ENCODE results near the gene TOX3. TPM values are rescaled to one million over a fixed set of nuclear protein-coding genes. Genes with fewer than 3 reads are reported as not detected.

Gene TOX3
- total and polyA plus RNA-seq, 2 of the 13 experiments (the other 11 are each of a cell fraction or from before 2014, with no cell fraction given): 14.5 to 98.6 TPM

- TF ChIP-seq, protein P1, sequence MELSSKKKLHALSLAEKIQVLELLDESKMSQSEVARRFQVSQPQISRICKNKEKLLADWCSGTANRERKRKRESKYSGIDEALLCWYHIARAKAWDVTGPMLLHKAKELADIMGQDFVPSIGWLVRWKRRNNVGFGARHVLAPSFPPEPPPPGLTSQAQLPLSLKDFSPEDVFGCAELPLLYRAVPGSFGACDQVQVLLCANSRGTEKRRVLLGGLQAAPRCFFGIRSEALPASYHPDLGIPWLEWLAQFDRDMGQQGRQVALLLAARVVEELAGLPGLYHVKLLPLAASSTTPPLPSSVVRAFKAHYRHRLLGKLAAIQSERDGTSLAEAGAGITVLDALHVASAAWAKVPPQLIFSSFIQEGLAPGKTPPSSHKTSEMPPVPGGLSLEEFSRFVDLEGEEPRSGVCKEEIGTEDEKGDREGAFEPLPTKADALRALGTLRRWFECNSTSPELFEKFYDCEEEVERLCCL (CRISPR knock-in tag; IDR thresholded peaks at IDR 0.05; ENCODE audit: borderline replicate concordance): no peak
- TF ChIP-seq KLF9 (CRISPR knock-in tag; IDR thresholded peaks at IDR 0.05; ENCODE audit: low read depth): 0 out of 2 replicates have a peak, but pooled peaks have one; percentile 67
- peak; percentile 64; the same call in 1 of the 2 replicates for TF ChIP-seq THAP11 (CRISPR knock-in tag; IDR thresholded peaks at IDR 0.05)
- TF ChIP-seq FOXJ3 (CRISPR knock-in tag; IDR thresholded peaks at IDR 0.05; ENCODE audit: borderline replicate concordance): peak; percentile 81
- peak in 1 of 2 experiments; percentile 96; a peak in 2 of 4 replicates for TF ChIP-seq EP300 (IDR thresholded peaks at IDR 0.05; ENCODE audit: low read depth in 2 of 2, low read length in 2 of 2)
- TF ChIP-seq EP300 (CRISPR knock-in tag; IDR thresholded peaks at IDR 0.05; ENCODE audit: borderline replicate concordance): peak; percentile 93
- no peak for TF ChIP-seq ZSCAN21 (CRISPR knock-in tag; IDR thresholded peaks at IDR 0.05; ENCODE audit: borderline replicate concordance)
- TF ChIP-seq RCOR2 (CRISPR knock-in tag; IDR thresholded peaks at IDR 0.05): peak; percentile 90
- TF ChIP-seq ZBTB7A (CRISPR knock-in tag; IDR thresholded peaks at IDR 0.05): 0 out of 2 replicates have a peak, but pooled peaks have one; percentile 68
- TF ChIP-seq NONO (IDR thresholded peaks at IDR 0.05): no peak
- TF ChIP-seq NONO (CRISPR knock-in tag; conservative IDR thresholded peaks at IDR 0.05): peak; percentile 73
- TF ChIP-seq KLF16 (CRISPR knock-in tag; IDR thresholded peaks at IDR 0.05): no peak
- TF ChIP-seq MTF2 (CRISPR knock-in tag; IDR thresholded peaks at IDR 0.05; ENCODE audit: borderline replicate concordance): no peak
- peak; percentile 61; the same call in 1 of the 2 replicates for TF ChIP-seq GLI4 (CRISPR knock-in tag; IDR thresholded peaks at IDR 0.05; ENCODE audit: borderline replicate concordance)
- TF ChIP-seq MTF1 (CRISPR knock-in tag; IDR thresholded peaks at IDR 0.05): no peak
- peak; percentile 76; the same call in 1 of the 2 replicates for TF ChIP-seq ZNF556 (CRISPR knock-in tag; IDR thresholded peaks at IDR 0.05; ENCODE audit: borderline replicate concordance)
- peak; percentile 55 for TF ChIP-seq MEF2D (CRISPR knock-in tag; IDR thresholded peaks at IDR 0.05)
- peak; percentile 43; the same call in 1 of the 2 replicates for TF ChIP-seq KDM6A (CRISPR knock-in tag; IDR thresholded peaks at IDR 0.05; ENCODE audit: low read depth)
- peak; percentile 30; the same call in 1 of the 2 replicates for TF ChIP-seq ZNF784 (CRISPR knock-in tag; IDR thresholded peaks at IDR 0.05; ENCODE audit: borderline replicate concordance)
- peak; percentile 98 for TF ChIP-seq NFIC (IDR thresholded peaks at IDR 0.05; ENCODE audit: low read length)
- no peak for TF ChIP-seq ZIK1 (CRISPR knock-in tag; IDR thresholded peaks at IDR 0.05; ENCODE audit: borderline replicate concordance, low read depth)
- 0 out of 2 replicates have a peak, but pooled peaks have one; percentile 16 for TF ChIP-seq TRIM24 (CRISPR knock-in tag; IDR thresholded peaks at IDR 0.05)
- peak; percentile 89 for TF ChIP-seq SMAD3 (CRISPR knock-in tag; IDR thresholded peaks at IDR 0.05)
- TF ChIP-seq EHMT2 (IDR thresholded peaks at IDR 0.05; ENCODE audit: borderline replicate concordance, low read depth, low read length): no peak
- peak; percentile 70; the same call in 1 of the 2 replicates for TF ChIP-seq ZNF431 (CRISPR knock-in tag; IDR thresholded peaks at IDR 0.05; ENCODE audit: borderline replicate concordance, low read depth)
- TF ChIP-seq ZNF879 (CRISPR knock-in tag; IDR thresholded peaks at IDR 0.05): no peak
- peak; percentile 41; the same call in 1 of the 2 replicates for TF ChIP-seq CBX5 (CRISPR knock-in tag; IDR thresholded peaks at IDR 0.05; ENCODE audit: borderline replicate concordance)
- no peak for TF ChIP-seq RBM22 (optimal IDR thresholded peaks at IDR 0.05; ENCODE audit: low read length)
- TF ChIP-seq, protein P2, sequence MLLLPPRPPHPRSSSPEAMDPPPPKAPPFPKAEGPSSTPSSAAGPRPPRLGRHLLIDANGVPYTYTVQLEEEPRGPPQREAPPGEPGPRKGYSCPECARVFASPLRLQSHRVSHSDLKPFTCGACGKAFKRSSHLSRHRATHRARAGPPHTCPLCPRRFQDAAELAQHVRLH (CRISPR knock-in tag; IDR thresholded peaks at IDR 0.05; ENCODE audit: borderline replicate concordance, low read depth): peak; percentile 82
- no peak for TF ChIP-seq EED (CRISPR knock-in tag; IDR thresholded peaks at IDR 0.05)
Observed at GRCh38 chr16:52408191-52408845, 138.6 kb downstream of the TOX3 start (continued).
